GM12874 (cell line): ENCODE measurements around the gene CENPX.

Source experiments
- CTCF ChIP-seq: IDR thresholded peaks from 2 replicates; pipeline ENCODE4 v1.5.1; 2011; ENCODE audit warnings: low read depth, mild to moderate bottlenecking, control low read depth, low read length, moderate library complexity; ENCODE audit not compliant: insufficient read depth

The CENPX gene

GRCh38 chr17:82022310-82022980 lies at the start of gene CENPX:
Gene CENPX, minus strand, starts transcription at chr17:82022878. Its CDS starts 17 bp downstream, at chr17:82022861.
- no peak for TF ChIP-seq CTCF

- no peak for TF ChIP-seq CTCF
Measured at GRCh38 chr17:82070611-82071010, 47.9 kb upstream of the CENPX start.

GRCh38 chr17:82065638-82066303 lies 43.1 kb upstream of the CENPX start, which contains the start of gene DUS1L:
Gene DUS1L, minus strand, starts transcription at chr17:82065804. Its CDS starts 745 bp downstream, at chr17:82065059.
- no peak for TF ChIP-seq CTCF

- no peak for TF ChIP-seq CTCF
Measured at GRCh38 chr17:82065193-82065637, 42.5 kb upstream of the CENPX start.

GRCh38 chr17:82064433-82065192 lies 41.9 kb upstream of the CENPX start:
- no peak for TF ChIP-seq CTCF

GRCh38 chr17:82063424-82064415 lies 41.0 kb upstream of the CENPX start:
- no peak for TF ChIP-seq CTCF
